Osteocyte (in vitro differentiated cells): Measurements from ENCODE around the gene CACNA2D3. TPM values are rescaled to one million over a fixed set of nuclear protein-coding genes. Genes with fewer than 3 reads are reported as not detected.
"Not testable (repeated sequence)": the region's sequence is repeated elsewhere in the genome, so short reads cannot be mapped to it uniquely, and the experiment has no call there.

Experiments
- DNase-seq: peaks from one replicate; pipeline ENCODE4 v3.0.0; 2021; ENCODE audit warnings: mixed read lengths; ENCODE audit not compliant: unreplicated experiment; ENCODE audit errors: extremely low spot score
- H3K27ac Mint-ChIP-seq: one replicate; pipeline ENCODE4 v1.8.0; 2021; ENCODE audit warnings: mild to moderate bottlenecking, mixed read lengths; ENCODE audit not compliant: unreplicated experiment
- H3K27me3 Mint-ChIP-seq: one replicate; pipeline ENCODE4 v1.8.0; 2021; ENCODE audit warnings: mixed read lengths; ENCODE audit not compliant: unreplicated experiment
- H3K36me3 Mint-ChIP-seq: one replicate; pipeline ENCODE4 v1.8.0; 2021; ENCODE audit warnings: mixed read lengths; ENCODE audit not compliant: unreplicated experiment
- H3K4me1 Mint-ChIP-seq: one replicate; pipeline ENCODE4 v1.8.0; 2021; ENCODE audit warnings: mixed read lengths; ENCODE audit not compliant: unreplicated experiment
- H3K4me3 Mint-ChIP-seq: one replicate; pipeline ENCODE4 v1.8.0; 2021; ENCODE audit warnings: mild to moderate bottlenecking, moderate library complexity, mixed read lengths; ENCODE audit not compliant: unreplicated experiment
- H3K9me3 Mint-ChIP-seq: one replicate; pipeline ENCODE4 v1.8.0; 2021; ENCODE audit warnings: mixed read lengths; ENCODE audit not compliant: unreplicated experiment
- CTCF ChIP-seq: fragments of 200-600 bp; sonication (generic); IDR thresholded peaks from 2 replicates; pipeline ENCODE4 v1.5.0; 2021; ENCODE audit warnings: antibody characterized with exemption, mild to moderate bottlenecking, moderate library complexity
- total RNA-seq: library from RNA; stranded (reverse); gene quantifications from 2 replicates; pipeline ENCODE4 v1.2.1, GENCODE V29; 2021

Gene CACNA2D3
- total RNA-seq, 1 donor from 2014 or later, result 0.46 TPM

DNA sequence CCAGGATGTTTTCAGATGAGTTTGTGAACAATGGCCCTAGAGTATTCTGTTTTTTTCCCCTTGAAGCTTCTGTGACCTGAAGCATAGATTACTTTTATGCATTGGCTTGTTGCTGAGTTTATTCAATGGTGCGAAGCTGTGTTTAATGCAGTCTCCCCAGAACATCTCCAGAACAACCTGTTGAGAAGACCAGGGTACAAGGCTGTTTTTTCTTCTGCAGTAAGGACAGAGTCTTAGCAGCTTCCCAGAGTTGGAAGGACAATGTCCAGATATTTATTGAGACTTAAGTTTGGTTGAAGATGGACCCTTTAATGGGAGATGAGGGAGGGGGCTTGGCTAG is 509.9 kb downstream of the CACNA2D3 start:
- no peaks in the 10 kb centered on the region for H3K4me1 Mint-ChIP-seq
- no peaks in the 10 kb centered on the region for H3K36me3 Mint-ChIP-seq
- no peak for TF ChIP-seq CTCF
- H3K9me3 Mint-ChIP-seq, result peaks cover 12% of the 10 kb centered on the region
- H3K27ac Mint-ChIP-seq, result no peak overlapping the region
- H3K4me3 Mint-ChIP-seq, result no peak overlapping the region
- H3K27me3 Mint-ChIP-seq, result no peaks in the 10 kb centered on the region
- no peak for DNase-seq

DNA sequence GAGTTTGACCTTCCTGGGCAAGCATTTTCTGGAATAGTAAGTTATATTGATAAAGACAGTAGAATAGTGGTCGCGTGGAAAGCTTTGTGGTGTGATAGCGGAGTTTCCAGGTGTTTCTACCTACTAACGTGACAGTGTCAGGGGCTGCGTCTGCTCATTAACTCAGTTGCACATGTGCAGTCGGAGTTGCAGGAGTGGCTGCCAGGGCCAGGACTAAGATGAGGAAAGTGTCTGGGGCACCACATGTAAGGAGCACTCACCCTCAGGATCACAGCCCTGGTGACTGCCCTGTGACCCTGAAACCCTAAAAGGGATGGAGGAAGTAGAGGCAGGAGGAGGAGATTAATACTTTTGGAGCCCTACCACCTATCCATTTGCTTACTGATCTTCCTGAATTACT is 510.5 kb downstream of the CACNA2D3 start:
- no peak for DNase-seq
- H3K27me3 Mint-ChIP-seq, result no peaks in the 10 kb centered on the region
- H3K36me3 Mint-ChIP-seq, result no peaks in the 10 kb centered on the region
- no peak for TF ChIP-seq CTCF
- no peak overlapping the region for H3K27ac Mint-ChIP-seq
- no peaks in the 10 kb centered on the region for H3K4me1 Mint-ChIP-seq
- H3K4me3 Mint-ChIP-seq, result no peak overlapping the region
- peaks cover 7% of the 10 kb centered on the region for H3K9me3 Mint-ChIP-seq

DNA sequence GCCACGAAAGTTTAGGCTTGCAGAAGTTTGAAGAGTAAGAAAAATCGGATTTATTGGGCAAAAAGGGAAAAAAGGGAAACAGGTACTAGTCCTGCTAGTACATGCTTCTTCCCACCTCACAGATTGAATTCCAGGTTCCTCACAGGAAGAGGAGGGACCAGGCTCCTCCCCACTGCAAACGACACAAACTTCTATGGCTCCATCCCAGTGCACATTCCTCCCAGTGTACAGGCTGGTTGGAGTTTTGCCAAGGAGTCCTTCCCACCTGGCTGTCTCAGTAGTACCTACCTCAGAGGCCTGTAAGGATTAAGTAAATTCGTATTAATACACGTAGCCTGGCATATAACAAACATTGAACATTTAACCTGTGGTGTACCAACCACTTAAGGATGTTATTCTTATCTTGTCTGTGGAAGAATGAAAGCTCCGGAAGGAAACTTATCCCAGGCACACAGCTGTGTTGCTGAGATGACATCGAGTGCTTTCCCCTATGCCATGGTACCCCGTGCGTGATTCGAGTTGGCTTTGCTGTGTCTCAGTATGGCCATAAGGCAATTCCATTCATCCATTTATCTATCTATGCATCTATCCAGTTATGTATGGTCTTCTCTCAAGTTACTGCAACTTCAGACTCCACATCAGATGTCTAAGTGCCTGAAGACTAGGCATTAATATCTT is 511.2 kb downstream of the CACNA2D3 start:
- no peak overlapping the region for H3K4me3 Mint-ChIP-seq
- TF ChIP-seq CTCF, result no peak
- DNase-seq, result no peak
- H3K36me3 Mint-ChIP-seq, result no peaks in the 10 kb centered on the region
- no peaks in the 10 kb centered on the region for H3K27me3 Mint-ChIP-seq
- no peaks in the 10 kb centered on the region for H3K4me1 Mint-ChIP-seq
- no peak overlapping the region for H3K27ac Mint-ChIP-seq
- peaks cover 1% of the 10 kb centered on the region for H3K9me3 Mint-ChIP-seq

DNA sequence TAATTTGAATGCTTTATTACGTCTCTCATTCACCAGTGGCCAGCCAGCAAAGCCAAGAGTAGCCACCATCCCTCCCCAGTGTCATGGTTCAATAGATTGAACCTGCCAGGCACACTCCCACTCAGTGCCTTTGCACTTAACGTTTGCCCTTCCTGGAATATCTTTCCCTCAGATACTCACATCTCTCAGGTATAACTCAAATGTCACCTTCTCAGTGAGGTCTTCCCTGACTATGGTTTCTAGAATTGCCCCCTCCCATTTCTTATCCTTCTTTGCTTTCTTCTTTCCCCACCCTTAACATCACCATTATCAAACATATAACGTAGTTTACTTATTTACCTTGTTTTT is 511.7 kb downstream of the CACNA2D3 start:
- no peak overlapping the region for H3K4me3 Mint-ChIP-seq
- H3K36me3 Mint-ChIP-seq, result no peaks in the 10 kb centered on the region
- no peaks in the 10 kb centered on the region for H3K27me3 Mint-ChIP-seq
- no peak overlapping the region for H3K27ac Mint-ChIP-seq
- DNase-seq, result no peak
- no peak for TF ChIP-seq CTCF
- no peaks in the 10 kb centered on the region for H3K4me1 Mint-ChIP-seq
- no peaks in the 10 kb centered on the region for H3K9me3 Mint-ChIP-seq

DNA sequence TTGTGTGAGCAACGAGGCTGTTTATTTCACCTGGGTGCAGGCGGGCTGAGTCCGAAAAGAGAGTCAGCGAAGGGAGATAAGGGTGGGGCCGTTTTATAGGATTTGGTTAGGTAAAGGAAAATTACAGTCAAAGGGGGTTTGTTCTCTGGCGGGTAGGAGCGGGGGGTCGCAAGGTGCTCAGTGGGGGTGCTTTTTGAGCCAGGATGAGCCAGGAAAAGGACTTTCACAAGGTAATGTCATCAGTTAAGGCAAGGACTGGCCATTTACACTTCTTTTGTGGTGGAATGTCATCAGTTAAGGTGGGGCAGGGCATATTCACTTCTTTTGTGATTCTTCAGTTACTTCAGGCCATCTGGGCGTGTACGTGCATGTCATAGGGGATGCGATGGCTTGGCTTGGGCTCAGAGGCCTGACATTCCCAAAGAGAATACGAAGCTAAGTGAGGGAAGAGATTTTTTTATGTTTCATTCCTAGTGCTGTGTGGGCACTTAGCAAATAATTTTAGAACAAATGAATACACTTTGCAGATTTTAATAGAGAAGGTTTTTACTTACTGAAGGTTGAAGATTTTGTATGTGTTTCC is 517.5 kb downstream of the CACNA2D3 start:
- DNase-seq, H3K4me1 Mint-ChIP-seq, H3K9me3 Mint-ChIP-seq, H3K36me3 Mint-ChIP-seq, H3K4me3 Mint-ChIP-seq, H3K27ac Mint-ChIP-seq: not testable (repeated sequence)
- peaks cover 14% of the 10 kb centered on the region for H3K27me3 Mint-ChIP-seq
